Ovary (tissue), 9 donors: ENCODE measurements around the gene ADARB2. TPM values are rescaled to one million over a fixed set of nuclear protein-coding genes. Genes with fewer than 3 reads are reported as not detected.

Experiments
- DNase-seq, 5 donors: peaks; one replicate each; pipeline ENCODE4 v3.0.0-alpha.2; 2019 to 2020
- H3K27ac ChIP-seq, 2 donors: fragments of 200-600 bp; one replicate each; pipeline versions ENCODE4 v1.5.1 to v1.8.0; 2019 to 2022
- H3K27me3 ChIP-seq: fragments of 200-600 bp; one replicate; pipeline ENCODE4 v1.8.0; 2022
- H3K36me3 ChIP-seq: fragments of 200-600 bp; sonication (generic); one replicate; pipeline ENCODE4 v1.5.1; 2019
- H3K4me1 ChIP-seq: one replicate; pipeline ENCODE4 v1.8.1; 2013; ENCODE audit warnings: mild to moderate bottlenecking, moderate library complexity; ENCODE audit not compliant: insufficient read depth
- H3K4me3 ChIP-seq: fragments of 200-600 bp; sonication (generic); one replicate; pipeline ENCODE4 v1.5.1; 2017
- H3K9me3 ChIP-seq, 2 donors: fragments of 200-600 bp in 1 of 2; sonication (generic) in 1 of 2; one replicate each; pipeline versions ENCODE4 v1.5.1 to v1.8.1; 2013 to 2019; ENCODE audit warnings: mild to moderate bottlenecking in 1 of 2, moderate library complexity in 1 of 2
- EP300 ChIP-seq: sonication (generic); formaldehyde crosslinking; IDR thresholded peaks from one replicate; pipeline ENCODE4 v1.6.1; 2017; ENCODE audit warnings: antibody characterized with exemption
- POLR2A ChIP-seq: fragments of 450-650 bp; IDR thresholded peaks from one replicate; pipeline ENCODE4 v1.6.1; 2017; ENCODE audit warnings: antibody characterized with exemption, mild to moderate bottlenecking, moderate library complexity
- WGBS, 3 donors: extraction: QIAGEN DNeasy Blood & Tissue Kit in 1 of 3; methylation state at CpG; one replicate each; pipeline versions ENCODE4 v1.1.5 to v1.1.7; 2013 to 2017; 5-methylcytosine and 5-hydroxymethylcytosine counted together
- intact Hi-C, 4 donors: fragments of 100-400 bp; cut with DNase I; formaldehyde crosslinking; loops; one replicate each; pipeline versions ENCODE4 v1.11.0 to v1.15.1; 2022 to 2023
- polyA plus RNA-seq, 2 donors: library from polyadenylated mRNA; stranded (reverse); fragments of 200-250 nt in 1 of 2; fragments of 350-450 nt in 1 of 2; fragmentation: Illumina TruSeq in 1 of 2; extraction: RNeasy Lipid Tissue Mini Kit (QIAGEN cat#74804) in 1 of 2; gene quantifications; one replicate each; pipeline ENCODE4 v1.2.3, GENCODE V29; 2013 to 2014
- total RNA-seq, 7 donors: library from RNA; depleted of rRNA in 2 of 7; stranded (reverse); fragments of >200 nt in 2 of 7; fragmentation: NEBNext Ultra II Directional in 3 of 7; extraction: Animal tissue kit (Norgen Biotek cat#: 25700) in 3 of 7; gene quantifications; one replicate each; pipeline versions ENCODE4 v1.1.0 to v1.2.4, GENCODE V29; 2016 to 2023
- TF ChIP-seq, protein P1 (sequence below), 3 donors: fragments of 450-650 bp in 2 of 3; fragments of 200-600 bp in 1 of 3; IDR thresholded peaks; one replicate each; pipeline versions ENCODE4 v1.5.1 to v1.8.0; 2016 to 2022; ENCODE audit warnings: antibody characterized with exemption in 3 of 3, mild to moderate bottlenecking in 1 of 3
- donor health status: DM: no; HTN: no; CAD: no; lungs with moderate emphysema.
- donor health status: DM: no; HTN: no; CAD: no.
- donor health status: Bipolar disorder and iron deficiency.
- donor health status: DM: yes; HTN: yes; CAD: no.
- donor health status: DM: no; HTN: no; CAD: no.
- donor health status: DM: yes; HTN: yes; CAD: no.

Gene ADARB2
- total and polyA plus RNA-seq, 9 donors = 0.12 to 2.0 (median 0.36) TPM; not detected in 2

DNA sequence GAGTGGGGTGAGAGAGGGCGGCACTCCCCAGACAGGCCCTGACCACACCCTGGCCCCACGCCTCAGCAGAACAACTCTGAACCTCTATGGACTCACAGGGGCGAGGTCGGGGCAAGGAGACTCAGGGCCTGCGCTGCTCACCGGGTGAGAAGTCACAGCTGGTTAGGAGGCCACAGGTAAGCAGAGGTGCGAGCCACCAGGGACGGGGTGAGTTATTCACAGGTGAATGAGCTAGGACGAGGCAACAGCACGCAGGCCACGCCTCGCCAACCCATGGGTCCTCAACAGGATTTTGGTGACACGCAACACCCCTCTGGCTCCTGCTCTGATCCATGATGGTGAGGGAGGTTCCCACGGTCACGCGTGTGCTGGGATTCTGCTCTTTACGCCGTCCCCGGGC is 202.5 kb downstream of the ADARB2 start:
- intact Hi-C loops = no loop called here
- no peak overlapping the region for H3K27ac ChIP-seq
- WGBS, 3 donors = 77 to 85% (median 82%) methylated on average over 19 of the region's 19 CpGs
- H3K4me1 ChIP-seq = no peaks in the 10 kb centered on the region
- H3K36me3 ChIP-seq = no peaks in the 10 kb centered on the region
- no peak overlapping the region for H3K4me3 ChIP-seq
- no peaks in the 10 kb centered on the region for H3K27me3 ChIP-seq
- H3K9me3 ChIP-seq = no peaks in the 10 kb centered on the region
- no peak for DNase-seq
- TF ChIP-seq EP300 (no peak), POLR2A (no peak)
- TF ChIP-seq, protein P1, sequence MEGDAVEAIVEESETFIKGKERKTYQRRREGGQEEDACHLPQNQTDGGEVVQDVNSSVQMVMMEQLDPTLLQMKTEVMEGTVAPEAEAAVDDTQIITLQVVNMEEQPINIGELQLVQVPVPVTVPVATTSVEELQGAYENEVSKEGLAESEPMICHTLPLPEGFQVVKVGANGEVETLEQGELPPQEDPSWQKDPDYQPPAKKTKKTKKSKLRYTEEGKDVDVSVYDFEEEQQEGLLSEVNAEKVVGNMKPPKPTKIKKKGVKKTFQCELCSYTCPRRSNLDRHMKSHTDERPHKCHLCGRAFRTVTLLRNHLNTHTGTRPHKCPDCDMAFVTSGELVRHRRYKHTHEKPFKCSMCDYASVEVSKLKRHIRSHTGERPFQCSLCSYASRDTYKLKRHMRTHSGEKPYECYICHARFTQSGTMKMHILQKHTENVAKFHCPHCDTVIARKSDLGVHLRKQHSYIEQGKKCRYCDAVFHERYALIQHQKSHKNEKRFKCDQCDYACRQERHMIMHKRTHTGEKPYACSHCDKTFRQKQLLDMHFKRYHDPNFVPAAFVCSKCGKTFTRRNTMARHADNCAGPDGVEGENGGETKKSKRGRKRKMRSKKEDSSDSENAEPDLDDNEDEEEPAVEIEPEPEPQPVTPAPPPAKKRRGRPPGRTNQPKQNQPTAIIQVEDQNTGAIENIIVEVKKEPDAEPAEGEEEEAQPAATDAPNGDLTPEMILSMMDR (IDR thresholded peaks at IDR 0.05) = no peak

DNA sequence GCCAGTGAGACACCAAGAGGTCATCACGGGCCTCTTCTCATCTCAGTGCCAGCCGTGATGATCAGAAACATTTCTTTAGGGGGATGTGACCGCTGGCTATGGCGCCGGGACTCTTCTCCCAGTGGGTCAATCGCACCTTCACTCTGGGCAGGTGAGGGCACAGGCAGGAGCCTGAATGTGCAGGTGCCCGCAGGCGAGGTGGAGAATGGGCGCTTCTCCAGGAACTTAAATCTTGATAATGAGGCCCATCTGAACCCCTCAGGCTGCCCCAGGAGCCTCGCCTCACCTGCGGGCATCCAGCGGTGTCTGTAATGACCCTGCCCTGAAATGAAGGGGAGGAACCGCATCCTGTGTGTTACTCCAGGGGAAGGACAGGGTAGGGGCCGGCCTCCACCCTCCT is 204.7 kb downstream of the ADARB2 start:
- H3K4me3 ChIP-seq = no peak overlapping the region
- no peaks in the 10 kb centered on the region for H3K9me3 ChIP-seq
- no peaks in the 10 kb centered on the region for H3K4me1 ChIP-seq
- peak in 1 of 5 donors; percentile 1 for DNase-seq
- intact Hi-C loops = no loop called here
- no peaks in the 10 kb centered on the region for H3K36me3 ChIP-seq
- TF ChIP-seq EP300 = no peak
- TF ChIP-seq, protein P1 (IDR thresholded peaks at IDR 0.05) = no peak
- no peak for TF ChIP-seq POLR2A
- H3K27ac ChIP-seq = no peak overlapping the region
- no peaks in the 10 kb centered on the region for H3K27me3 ChIP-seq
- WGBS, 3 donors = 80 to 90% (median 86%) methylated on average over 14 of the region's 14 CpGs

GRCh38 chr10:1531883-1532597 is 205.3 kb downstream of the ADARB2 start:
- intact Hi-C loops = no loop called here
- Histone ChIP-seq H3K9me3 (no peaks in the 10 kb centered on the region), H3K4me3 (no peak overlapping the region), H3K36me3 (no peaks in the 10 kb centered on the region), H3K27ac (no peak overlapping the region), H3K4me1 (no peaks in the 10 kb centered on the region), H3K27me3 (no peaks in the 10 kb centered on the region)
- WGBS, 3 donors = 79 to 81% (median 79%) methylated on average over 18 of the region's 18 CpGs
- TF ChIP-seq EP300 (no peak), POLR2A (no peak)
- TF ChIP-seq, protein P1 (IDR thresholded peaks at IDR 0.05) = no peak
- no peak for DNase-seq

DNA sequence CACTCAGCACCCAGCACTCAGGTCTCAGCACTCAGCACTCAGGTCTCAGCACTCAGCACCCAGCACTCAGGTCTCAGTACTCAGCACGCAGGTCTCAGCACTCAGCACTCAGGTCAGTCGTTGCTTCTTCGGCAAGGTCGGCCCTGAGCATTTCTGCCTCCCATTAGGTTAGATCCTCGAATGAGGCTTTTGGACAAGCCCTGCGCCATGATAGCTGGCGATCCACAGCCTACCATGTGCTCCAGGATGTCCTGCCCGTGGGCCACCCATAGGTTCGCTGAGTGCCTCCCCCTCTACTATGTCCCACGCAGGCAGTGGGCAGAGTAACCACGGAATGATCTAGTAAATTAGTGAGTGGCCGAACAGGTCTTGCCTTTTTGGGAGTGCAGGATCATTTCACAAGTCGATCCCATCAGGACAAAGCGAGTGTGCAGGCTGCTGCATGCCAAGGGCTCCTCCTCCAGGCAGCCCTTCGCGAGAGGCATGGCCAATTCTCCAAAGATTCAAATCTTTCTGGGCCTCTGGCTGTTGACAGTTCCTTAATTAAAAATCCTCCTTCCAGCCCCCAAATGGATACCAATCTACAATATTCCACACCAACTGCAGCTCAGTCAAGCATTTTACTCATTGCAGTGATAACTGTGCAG is 206.3 kb downstream of the ADARB2 start:
- intact Hi-C loops = no loop called here
- Histone ChIP-seq H3K36me3 (no peaks in the 10 kb centered on the region), H3K27ac (no peak overlapping the region), H3K4me1 (no peaks in the 10 kb centered on the region), H3K27me3 (no peaks in the 10 kb centered on the region), H3K9me3 (no peaks in the 10 kb centered on the region), H3K4me3 (no peak overlapping the region)
- DNase-seq = no peak
- TF ChIP-seq, protein P1 (IDR thresholded peaks at IDR 0.05) = no peak
- TF ChIP-seq EP300 = no peak
- 86 to 91% (median 86%) methylated on average over 16 of the region's 16 CpGs for WGBS, 3 donors
